Measurements from ENCODE around the gene CD47.

DNA sequence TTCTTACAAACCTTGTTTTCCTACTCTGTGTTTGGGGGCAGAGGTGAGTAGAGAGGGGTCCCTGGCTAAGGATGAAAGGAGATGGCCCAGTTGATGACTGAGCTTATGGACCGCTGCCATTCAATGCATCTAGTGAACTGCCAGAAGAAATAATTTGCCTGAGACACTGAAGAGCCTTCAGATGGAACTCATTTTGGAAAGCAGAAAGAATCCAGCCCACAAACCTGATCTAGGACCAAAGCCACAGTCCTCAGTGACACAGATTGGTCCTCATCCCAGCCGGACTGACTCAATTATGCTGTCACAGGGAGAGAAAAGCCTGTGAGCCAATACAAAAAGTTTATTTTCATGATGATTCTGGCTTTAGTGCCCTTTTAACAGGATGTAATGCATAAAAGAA, 82.7 kb downstream of the CD47 start:
- TF ChIP-seq JUND (IDR thresholded peaks at IDR 0.05) (no peak), RAD21 (IDR thresholded peaks at IDR 0.05; ENCODE audit: low read depth) (no peak), POLR2AphosphoS5 (IDR thresholded peaks at IDR 0.05; ENCODE audit: low read depth, low read length) (no peak), CTCF (IDR thresholded peaks at IDR 0.05 in 2 of 3, conservative IDR thresholded peaks at IDR 0.05 in 1 of 3; ENCODE audit: borderline replicate concordance in 1 of 3, insufficient read depth in 1 of 3, low read depth in 2 of 3, low read length in 2 of 3) (no peak), POLR2A (IDR thresholded peaks at IDR 0.05; ENCODE audit: borderline replicate concordance, extremely low read depth, insufficient read depth, insufficient read length) (no peak), EZH2 (IDR thresholded peaks at IDR 0.05) (no peak), SRF (IDR thresholded peaks at IDR 0.05; ENCODE audit: low read depth) (no peak), EGR1 (IDR thresholded peaks at IDR 0.05; ENCODE audit: low read depth) (no peak), EZH2phosphoT487 (IDR thresholded peaks at IDR 0.05; ENCODE audit: borderline replicate concordance) (no peak)
- TF ChIP-seq, protein P1, sequence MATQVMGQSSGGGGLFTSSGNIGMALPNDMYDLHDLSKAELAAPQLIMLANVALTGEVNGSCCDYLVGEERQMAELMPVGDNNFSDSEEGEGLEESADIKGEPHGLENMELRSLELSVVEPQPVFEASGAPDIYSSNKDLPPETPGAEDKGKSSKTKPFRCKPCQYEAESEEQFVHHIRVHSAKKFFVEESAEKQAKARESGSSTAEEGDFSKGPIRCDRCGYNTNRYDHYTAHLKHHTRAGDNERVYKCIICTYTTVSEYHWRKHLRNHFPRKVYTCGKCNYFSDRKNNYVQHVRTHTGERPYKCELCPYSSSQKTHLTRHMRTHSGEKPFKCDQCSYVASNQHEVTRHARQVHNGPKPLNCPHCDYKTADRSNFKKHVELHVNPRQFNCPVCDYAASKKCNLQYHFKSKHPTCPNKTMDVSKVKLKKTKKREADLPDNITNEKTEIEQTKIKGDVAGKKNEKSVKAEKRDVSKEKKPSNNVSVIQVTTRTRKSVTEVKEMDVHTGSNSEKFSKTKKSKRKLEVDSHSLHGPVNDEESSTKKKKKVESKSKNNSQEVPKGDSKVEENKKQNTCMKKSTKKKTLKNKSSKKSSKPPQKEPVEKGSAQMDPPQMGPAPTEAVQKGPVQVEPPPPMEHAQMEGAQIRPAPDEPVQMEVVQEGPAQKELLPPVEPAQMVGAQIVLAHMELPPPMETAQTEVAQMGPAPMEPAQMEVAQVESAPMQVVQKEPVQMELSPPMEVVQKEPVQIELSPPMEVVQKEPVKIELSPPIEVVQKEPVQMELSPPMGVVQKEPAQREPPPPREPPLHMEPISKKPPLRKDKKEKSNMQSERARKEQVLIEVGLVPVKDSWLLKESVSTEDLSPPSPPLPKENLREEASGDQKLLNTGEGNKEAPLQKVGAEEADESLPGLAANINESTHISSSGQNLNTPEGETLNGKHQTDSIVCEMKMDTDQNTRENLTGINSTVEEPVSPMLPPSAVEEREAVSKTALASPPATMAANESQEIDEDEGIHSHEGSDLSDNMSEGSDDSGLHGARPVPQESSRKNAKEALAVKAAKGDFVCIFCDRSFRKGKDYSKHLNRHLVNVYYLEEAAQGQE (IDR thresholded peaks at IDR 0.05; ENCODE audit: low read depth) = no peak
